NT2/D1 (cell line): ENCODE results near the gene ROBO1.

Experiments used
- YY1 ChIP-seq: IDR thresholded peaks from 2 replicates; pipeline ENCODE4 v1.6.1; 2011; ENCODE audit not compliant: insufficient read length, insufficient read depth
- ZNF274 ChIP-seq: IDR thresholded peaks from 2 replicates; pipeline ENCODE4 v1.6.1; 2011; ENCODE audit warnings: mild to moderate bottlenecking, low read depth, low read length

DNA sequence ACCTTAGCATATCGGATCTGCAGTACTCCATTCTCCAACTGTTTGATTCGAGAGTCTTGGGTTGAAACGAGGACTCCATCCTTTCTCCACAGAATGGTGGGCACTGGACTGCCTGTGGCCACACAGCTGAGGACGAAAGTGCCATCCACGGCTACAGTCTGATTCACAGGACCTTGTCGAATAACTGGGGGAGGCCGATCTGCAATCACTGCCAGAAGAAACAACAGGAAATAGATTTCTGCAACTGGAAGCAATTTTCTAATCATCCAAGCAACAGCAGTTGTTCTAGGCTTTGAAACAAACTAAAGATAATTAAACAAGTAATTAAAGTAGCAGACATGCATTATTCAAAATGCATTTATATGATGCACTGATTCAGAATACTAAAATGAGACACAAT, 1097.7 kb downstream of the ROBO1 start:
- TF ChIP-seq ZNF274 (no peak), YY1 (no peak)
